Measurements from ENCODE around the gene ZFP3.

GRCh38 chr17:5034063-5034462 lies 44.2 kb upstream of the ZFP3 start:
- TF ChIP-seq CTCF (IDR thresholded peaks at IDR 0.05; ENCODE audit: extremely low read depth in 1 of 2, insufficient read depth in 1 of 2, low read depth in 1 of 2, low read length in 2 of 2) = no peak
- TF ChIP-seq POLR2A (IDR thresholded peaks at IDR 0.05; ENCODE audit: low read depth, low read length) = no peak
- TF ChIP-seq POLR2AphosphoS5 (IDR thresholded peaks at IDR 0.05; ENCODE audit: insufficient read depth, low read depth, low read length) = no peak
- no peak for TF ChIP-seq GATA2 (IDR thresholded peaks at IDR 0.05; ENCODE audit: insufficient read depth, insufficient read length, low read depth, low read length)
- no peak for TF ChIP-seq MYC (IDR thresholded peaks at IDR 0.05; ENCODE audit: low read depth, low read length)
- no peak for TF ChIP-seq EZH2 (IDR thresholded peaks at IDR 0.05; ENCODE audit: borderline replicate concordance, low read depth, low read length, severe bottlenecking)
- TF ChIP-seq, protein P1, sequence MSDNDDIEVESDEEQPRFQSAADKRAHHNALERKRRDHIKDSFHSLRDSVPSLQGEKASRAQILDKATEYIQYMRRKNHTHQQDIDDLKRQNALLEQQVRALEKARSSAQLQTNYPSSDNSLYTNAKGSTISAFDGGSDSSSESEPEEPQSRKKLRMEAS (IDR thresholded peaks at IDR 0.05; ENCODE audit: insufficient read depth, insufficient read length) = no peak
